HG03469 (cell line): ENCODE results near the gene USE1.
"Not testable (repeated sequence)": the region's sequence is repeated elsewhere in the genome, so short reads cannot be mapped to it uniquely, and the experiment has no call there.

Source experiments
- ATAC-seq: cut with Tn5 transposase; IDR thresholded peaks from one replicate; pipeline ENCODE4 v1.9.1; 2021; ENCODE audit warnings: mild to moderate bottlenecking, moderate library complexity, moderate number of reproducible peaks; ENCODE audit not compliant: unreplicated experiment

Gene USE1, protein sequence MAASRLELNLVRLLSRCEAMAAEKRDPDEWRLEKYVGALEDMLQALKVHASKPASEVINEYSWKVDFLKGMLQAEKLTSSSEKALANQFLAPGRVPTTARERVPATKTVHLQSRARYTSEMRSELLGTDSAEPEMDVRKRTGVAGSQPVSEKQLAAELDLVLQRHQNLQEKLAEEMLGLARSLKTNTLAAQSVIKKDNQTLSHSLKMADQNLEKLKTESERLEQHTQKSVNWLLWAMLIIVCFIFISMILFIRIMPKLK

GRCh38 chr19:17215127-17215971 is at the start of gene USE1:
Gene USE1 (plus strand): TSS chr19:17215357. CDS start chr19:17215406, 49 bp downstream.
- ATAC-seq: no peak

- no peak for ATAC-seq
Observed at GRCh38 chr19:17165715-17166114, 49.4 kb upstream of the USE1 start.

DNA sequence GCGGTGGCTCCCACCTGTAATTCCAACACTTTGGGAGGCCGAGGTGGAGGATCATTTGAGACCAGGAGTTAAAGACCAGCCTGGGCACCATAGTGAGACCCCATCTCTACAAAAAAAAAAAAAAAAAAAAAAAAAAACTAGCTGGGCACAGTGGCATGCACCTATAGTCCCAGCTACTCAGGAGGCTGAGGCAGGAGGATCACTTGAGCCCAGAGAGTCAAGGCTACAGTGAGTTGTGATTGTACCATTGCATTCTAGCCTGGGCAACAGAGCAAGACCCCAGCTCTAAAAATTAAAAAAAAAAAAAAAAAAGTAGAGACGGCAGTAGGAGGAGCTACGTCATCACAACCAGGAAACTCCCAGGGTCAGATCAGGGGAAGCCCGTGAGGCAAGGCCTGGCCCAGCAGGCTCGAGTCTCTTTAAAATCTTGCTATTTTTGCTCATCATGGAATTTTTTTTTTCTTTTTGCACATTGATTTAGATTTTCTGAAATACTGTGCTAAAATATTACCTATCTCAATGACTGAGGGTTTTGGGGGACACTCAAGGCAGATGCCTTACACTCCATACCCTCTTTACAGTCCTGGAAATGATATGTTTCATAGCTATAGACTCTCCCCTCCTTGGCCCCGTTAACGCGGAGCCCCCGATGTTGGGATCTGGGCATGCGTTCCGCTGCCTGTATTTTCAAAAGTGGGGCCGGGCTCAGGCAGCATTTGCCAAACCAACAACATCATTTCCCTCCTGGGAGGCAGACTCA is 44.4 kb upstream of the USE1 start:
- ATAC-seq: no peak

DNA sequence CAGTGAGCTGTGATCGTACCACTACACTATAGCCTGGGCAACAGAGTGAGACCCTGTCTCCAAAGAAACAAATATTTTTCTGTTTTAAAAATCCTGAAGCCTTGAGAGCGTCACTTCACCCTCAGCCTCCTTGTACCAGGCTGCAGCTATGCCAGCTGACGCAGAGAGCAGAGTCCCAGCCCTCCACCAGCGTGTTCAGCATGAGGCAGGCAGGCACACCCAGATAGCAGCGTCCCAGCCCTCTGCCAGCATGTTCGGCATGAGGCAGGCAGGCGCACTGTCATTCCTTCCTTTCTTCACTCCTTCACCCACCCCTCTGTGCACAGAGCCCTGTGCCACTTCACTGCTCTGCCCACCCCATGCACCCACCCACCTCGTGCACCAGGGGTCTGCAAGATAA is 43.3 kb upstream of the USE1 start:
- no peak for ATAC-seq

DNA sequence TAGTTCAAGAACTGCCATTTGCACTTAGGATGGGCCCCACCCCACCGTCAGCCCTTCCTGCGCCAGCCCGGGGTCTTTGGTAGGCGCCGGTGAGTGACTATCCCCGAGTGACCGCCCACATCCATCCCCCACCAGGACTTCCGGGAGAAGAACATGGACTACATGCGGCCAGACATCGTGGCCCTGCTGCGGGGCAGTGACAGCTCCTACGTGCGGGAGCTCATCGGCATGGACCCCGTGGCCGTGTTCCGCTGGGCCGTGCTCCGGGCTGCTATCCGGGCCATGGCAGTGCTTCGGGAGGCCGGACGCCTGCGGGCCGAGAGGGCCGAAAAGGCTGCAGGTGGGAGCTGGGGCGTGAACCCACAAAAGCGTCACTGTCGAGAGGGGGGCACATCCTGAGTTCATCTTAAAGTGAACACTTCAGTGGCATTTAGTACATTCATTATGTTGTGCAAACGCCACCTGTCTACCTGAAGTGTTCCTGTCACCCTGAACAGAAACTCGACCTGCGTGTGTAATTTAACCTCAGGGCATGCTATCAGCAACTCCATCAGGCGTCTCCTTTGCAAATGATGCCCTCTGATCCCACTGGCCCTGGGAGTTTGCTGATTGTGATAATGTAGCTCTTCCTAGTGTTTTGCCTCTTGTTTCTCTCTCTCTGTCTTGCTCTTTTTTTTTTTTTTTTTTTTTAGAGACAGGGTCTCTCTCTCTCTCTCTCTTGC is 42.4 kb upstream of the USE1 start:
- ATAC-seq: no peak

DNA sequence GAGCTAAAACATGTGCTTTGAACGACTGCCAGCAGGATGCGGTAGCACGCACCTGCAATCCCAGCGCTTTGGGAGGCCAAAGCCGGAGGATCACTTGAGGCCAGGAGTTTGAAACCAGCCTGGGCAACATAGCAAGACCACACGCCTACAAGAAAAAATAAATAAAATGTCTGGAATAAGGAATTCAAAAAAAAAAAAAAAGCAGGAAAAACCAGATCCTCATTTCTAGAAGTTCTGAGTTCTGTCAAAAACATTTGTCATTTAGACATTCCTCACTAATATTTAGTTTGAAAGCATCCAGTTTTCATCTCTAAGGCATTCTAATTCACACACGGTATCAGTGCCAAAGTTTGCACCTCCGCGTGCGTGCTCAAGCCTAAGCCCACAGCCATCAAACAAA is 36.9 kb upstream of the USE1 start:
- ATAC-seq: no peak

- no peak for ATAC-seq
Observed at GRCh38 chr19:17180997-17181702, 34.0 kb upstream of the USE1 start.

DNA sequence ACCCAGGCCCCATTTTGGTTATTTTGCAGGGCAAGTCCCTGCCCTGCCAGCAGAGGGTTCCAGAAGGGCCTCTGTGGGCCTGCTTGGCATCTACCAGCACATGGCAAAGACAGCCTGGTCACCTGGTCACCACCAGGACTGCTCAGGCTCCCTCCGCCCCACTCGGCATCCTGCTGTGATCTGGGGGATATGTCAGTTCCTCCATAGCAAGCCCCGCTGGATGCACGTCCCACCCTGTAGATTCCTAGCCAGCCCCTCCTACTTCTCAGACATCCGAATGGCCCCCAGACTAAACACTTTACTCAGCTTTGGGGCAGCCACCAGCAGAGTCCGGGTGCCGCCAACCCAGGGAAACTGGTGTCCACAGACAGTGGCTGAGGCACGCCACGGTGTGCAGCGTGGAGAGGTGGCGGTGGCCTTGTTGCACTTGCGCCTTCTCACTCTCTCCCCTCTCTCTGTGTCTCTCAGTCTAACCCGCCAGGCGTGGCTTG is 31.8 kb upstream of the USE1 start:
- ATAC-seq: no peak

- ATAC-seq: no peak
Observed at GRCh38 chr19:17183858-17184321, 31.3 kb upstream of the USE1 start.

DNA sequence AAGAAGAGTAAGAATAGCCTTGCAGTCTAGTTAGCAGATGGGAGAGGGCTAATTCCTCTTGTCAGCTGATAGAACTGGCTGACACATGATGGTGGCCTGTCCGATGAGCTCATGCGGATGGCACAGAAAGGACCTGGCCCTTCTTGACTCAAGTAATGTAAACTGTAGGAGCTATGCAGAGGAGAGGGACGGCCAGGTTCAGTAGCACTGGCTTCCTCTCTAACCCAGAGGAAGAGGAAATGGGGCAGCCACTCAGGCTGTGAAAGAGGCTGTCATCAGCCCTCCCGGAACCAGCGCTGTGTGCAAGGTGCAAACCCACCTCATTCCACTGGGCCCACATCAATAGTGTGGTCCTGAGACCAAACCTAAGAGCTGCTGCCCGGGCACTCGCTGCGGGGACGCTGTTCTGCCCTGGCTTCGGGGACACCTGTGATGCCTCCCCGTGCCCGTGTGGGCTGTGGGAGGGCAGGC is 30.8 kb upstream of the USE1 start:
- no peak for ATAC-seq

DNA sequence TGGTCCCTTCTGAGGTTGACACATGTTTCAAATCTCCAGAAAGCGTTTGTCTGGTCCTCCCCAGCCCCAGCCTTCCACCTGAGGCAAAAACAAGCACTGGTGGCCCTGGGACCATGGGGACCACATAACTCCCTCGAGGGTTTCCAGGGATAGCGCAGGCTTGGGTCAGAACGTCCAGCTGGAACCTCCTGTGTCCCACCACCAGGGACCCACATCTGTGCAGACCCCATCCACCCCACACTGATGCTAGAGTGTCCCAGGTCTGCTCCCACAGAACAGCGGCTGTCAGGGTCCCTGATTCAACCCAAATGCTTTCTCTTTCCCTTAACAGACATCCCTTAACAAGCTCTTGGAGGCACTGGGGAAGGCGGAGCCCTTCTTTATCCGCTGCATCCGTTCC is 29.6 kb upstream of the USE1 start:
- no peak for ATAC-seq

GRCh38 chr19:17191736-17192135 is 23.4 kb upstream of the USE1 start:
- ATAC-seq: not testable (repeated sequence)

DNA sequence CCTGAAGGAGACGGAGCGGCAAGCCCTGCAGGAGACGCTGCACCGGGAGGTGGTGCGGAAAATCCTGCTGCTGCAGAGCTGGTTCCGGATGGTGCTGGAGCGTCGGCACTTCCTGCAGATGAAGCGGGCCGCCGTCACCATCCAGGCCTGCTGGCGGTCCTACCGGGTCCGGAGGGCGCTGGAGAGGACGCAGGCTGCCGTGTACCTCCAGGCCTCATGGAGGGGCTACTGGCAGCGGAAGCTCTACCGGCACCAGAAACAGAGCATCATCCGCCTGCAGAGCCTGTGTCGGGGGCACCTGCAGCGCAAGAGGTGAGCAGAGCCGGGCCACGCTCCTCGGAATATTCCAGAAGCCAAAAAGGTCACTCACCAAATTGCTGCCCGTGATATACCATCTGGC is 22.4 kb upstream of the USE1 start:
- ATAC-seq: no peak

DNA sequence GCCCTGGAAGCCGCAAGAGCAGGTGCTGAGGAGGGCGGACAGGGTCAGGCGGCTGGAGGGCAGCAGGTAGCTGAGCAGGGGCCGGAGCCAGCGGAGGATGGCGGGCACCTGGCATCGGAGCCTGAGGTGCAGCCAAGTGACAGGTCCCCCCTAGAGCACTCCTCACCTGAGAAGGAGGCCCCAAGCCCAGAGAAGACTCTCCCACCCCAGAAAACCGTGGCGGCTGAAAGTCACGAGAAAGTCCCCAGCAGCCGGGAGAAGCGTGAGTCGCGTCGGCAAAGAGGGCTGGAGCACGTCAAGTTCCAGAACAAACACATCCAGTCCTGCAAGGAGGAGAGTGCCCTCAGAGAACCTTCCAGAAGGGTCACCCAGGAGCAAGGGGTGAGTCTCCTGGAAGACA is 20.5 kb upstream of the USE1 start:
- ATAC-seq: no peak

- no peak for ATAC-seq
Observed at GRCh38 chr19:17195106-17195505, 20.1 kb upstream of the USE1 start.

DNA sequence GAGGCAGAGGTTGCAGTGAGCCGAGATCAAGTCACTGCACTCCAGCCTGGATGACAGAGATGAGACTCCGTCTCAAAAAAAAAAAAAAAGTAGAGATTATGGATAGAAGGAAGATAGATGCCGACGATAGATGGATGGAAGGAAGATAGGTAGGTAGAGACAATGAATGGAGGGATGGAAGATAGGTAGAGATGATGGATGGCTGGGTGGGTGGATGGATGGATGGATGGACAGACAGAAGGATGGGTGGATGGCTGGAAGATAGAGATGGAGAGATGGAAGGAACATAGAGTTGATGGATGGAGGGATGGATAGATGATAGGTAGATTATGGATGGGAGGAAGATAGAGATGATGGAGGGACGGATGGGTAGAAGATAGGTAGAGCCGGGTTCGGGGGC is 18.5 kb upstream of the USE1 start:
- ATAC-seq: no peak

DNA sequence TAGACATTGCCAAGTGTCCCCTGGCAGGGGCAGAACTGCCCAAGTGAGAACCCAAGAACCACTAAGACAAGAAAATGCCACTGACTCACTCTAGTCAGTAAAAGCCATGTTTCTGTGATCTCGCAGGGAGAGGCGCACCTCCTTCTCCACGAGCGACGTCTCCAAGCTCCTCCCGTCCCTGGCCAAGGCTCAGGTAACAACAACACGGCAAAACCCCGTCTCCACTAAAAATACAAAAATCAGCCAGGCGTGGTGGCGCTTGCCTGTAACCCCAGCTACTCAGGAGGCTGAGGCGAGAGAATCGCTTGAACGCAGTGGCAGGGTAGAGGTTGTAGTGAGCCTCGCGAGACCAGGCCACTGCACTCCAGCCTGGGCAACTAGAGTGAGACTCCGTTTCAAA is 17.5 kb upstream of the USE1 start:
- ATAC-seq: no peak

GRCh38 chr19:17200408-17201079 is 14.6 kb upstream of the USE1 start:
- ATAC-seq: no peak

DNA sequence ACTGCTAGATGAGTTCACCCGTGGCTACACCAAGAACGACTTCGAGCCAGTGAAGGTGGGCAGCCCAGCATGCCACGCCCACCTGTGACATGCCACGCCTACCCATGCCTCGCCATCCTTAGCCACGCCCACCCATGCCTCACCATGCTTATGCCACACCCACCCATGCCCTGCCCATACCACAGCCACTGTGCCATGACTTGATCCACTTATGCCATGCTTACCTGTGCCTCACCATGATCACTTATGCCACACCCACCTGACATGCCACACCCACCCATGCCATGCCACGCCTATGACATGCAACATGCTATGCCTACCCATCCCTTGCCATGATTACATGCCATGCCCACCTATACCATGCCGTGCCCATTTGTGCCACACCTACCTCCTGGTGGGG is 12.9 kb upstream of the USE1 start:
- no peak for ATAC-seq
